Measurements from ENCODE around the gene SEPTIN12. TPM values are rescaled to one million over a fixed set of nuclear protein-coding genes. Genes with fewer than 3 reads are reported as not detected.

SEPTIN12 gene
- total and polyA plus RNA-seq, 2 of the 8 experiments (the other 6 are each of a cell fraction or from before 2014, with no cell fraction given), result 0.24 TPM; not detected in 1

DNA sequence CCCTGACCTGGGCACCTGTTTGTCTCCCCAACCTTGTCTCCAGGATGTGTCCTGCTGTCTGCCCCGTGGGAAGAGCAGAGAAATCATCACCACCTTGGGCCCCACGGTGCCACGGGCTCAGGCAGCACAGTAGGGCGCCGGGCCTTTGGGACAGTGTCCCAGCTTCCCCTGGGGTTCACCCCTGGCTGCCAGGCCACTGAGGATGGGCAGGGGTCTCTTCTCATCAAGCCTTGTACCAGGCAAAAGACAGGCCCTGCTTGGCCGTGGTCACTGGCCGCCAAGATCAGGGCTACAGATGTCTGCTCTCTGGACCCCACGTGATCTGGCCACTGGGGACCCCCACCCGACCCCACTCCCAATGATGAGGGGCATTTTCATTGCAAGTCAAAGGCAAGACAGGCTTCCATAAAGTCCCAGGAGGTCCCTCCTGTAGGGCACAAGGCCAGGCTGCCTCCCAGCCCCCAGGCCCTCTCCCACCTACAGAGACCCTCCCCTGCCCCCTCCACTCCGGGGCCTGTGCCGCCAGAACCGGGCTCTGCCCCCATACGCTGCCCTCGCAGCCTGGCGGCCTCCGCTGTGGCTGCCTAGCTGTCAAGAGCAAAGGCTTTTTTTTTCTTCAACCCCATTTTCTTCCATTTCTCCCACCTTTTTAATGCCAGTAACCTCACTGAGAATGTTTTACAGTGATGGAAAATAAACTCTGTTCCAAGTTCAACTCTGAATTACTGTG is 39.3 kb downstream of the SEPTIN12 start:
- peaks cover 3 to 16% (median 14%) of the 10 kb centered on the region in 4 experiments; a peak in 6 of 8 replicates for H3K36me3 ChIP-seq (ENCODE audit: control insufficient read depth in 2 of 4, insufficient read depth in 4 of 4, low read length in 3 of 4)
- DNase-seq (ENCODE audit: low read depth in 1 of 2, low spot score in 2 of 2) (no peak), FAIRE-seq (no peak)
- peaks cover 0 to 6% (median 2%) of the 10 kb centered on the region in 4 experiments; a peak in 4 of 7 replicates for H3K4me1 ChIP-seq (replicated peaks in 1 of 4; ENCODE audit: control insufficient read depth in 3 of 4, insufficient read depth in 4 of 4, low read length in 3 of 4)
- no peaks in the 10 kb centered on the region for H3K23me2 ChIP-seq (ENCODE audit: low read depth, low read length)
- no peaks in the 10 kb centered on the region for H3K9me3 ChIP-seq (ENCODE audit: insufficient read depth in 2 of 2, low read depth in 1 of 2, low read length in 1 of 2)
- WGBS, 2 experiments (ENCODE audit: extremely low coverage in 1 of 2, insufficient coverage in 1 of 2, insufficient read length in 1 of 2, insufficient replicate concordance in 2 of 2, low coverage in 1 of 2, low lambda C conversion rate in 2 of 2, missing lambda C conversion rate in 1 of 2), result 93% methylated on average over 14 of the region's 16 CpGs; no CpG with 5 or more reads in 1 of the 2 experiments
- H4K91ac ChIP-seq (replicated peaks; ENCODE audit: insufficient read length, low read length), result no peak overlapping the region
- H3K9ac ChIP-seq (replicated peaks in 1 of 4; ENCODE audit: extremely low read depth in 1 of 4, low read depth in 3 of 4, low read length in 3 of 4), result no peak overlapping the region
- H4K8ac ChIP-seq (ENCODE audit: extremely low read depth, insufficient read depth, low read length), result no peak overlapping the region
- no peak overlapping the region for H2AFZ ChIP-seq (ENCODE audit: low read length)
- ChIA-PET POLR2A (ENCODE audit: partially characterized antibody) (interaction anchor here (2.9 to 3.2 kb wide), 2 partner anchors 11 to 13 kb away, joined by 16 to 30 read pairs; partner anchors contain the start of genes ANKS3 and DNAAF8), CTCF (ENCODE audit: partially characterized antibody) (no interaction called here)
- H2BK12ac ChIP-seq (ENCODE audit: low read depth, low read length), result no peak overlapping the region
- H2BK20ac ChIP-seq (ENCODE audit: low read length), result no peak overlapping the region
- no peak overlapping the region for H3K27ac ChIP-seq (ENCODE audit: low read depth, low read length)
- H3K14ac ChIP-seq (ENCODE audit: insufficient read length), result no peak overlapping the region
- H2AK5ac ChIP-seq (ENCODE audit: low read depth, low read length), result no peak overlapping the region
- H3K79me1 ChIP-seq (ENCODE audit: low read depth, low read length), result no peaks in the 10 kb centered on the region
- H3K27me3 ChIP-seq (replicated peaks in 1 of 4; ENCODE audit: control insufficient read depth in 3 of 4, extremely low read depth in 1 of 4, insufficient read depth in 3 of 4, low read length in 3 of 4), result no peaks in the 10 kb centered on the region
- H4K5ac ChIP-seq (ENCODE audit: insufficient read length, low read depth, low read length), result no peak overlapping the region
- no peak overlapping the region for H2BK15ac ChIP-seq (ENCODE audit: low read length)
- H3K79me2 ChIP-seq (ENCODE audit: control insufficient read depth in 1 of 2, insufficient read depth in 2 of 2, low read length in 2 of 2), result no peaks in the 10 kb centered on the region
- no peak overlapping the region for H3K4me3 ChIP-seq (ENCODE audit: extremely low read depth in 1 of 4, insufficient read depth in 2 of 4, low read depth in 3 of 4, low read length in 4 of 4)
- no peak overlapping the region for H3K4ac ChIP-seq (replicated peaks; ENCODE audit: insufficient read length, low read depth, low read length)
- no peak overlapping the region for H2BK120ac ChIP-seq (replicated peaks; ENCODE audit: low read depth, low read length)
- no peak overlapping the region for H3K18ac ChIP-seq (ENCODE audit: extremely low read depth, low read length)
- H4K20me1 ChIP-seq (replicated peaks in 1 of 2; ENCODE audit: control insufficient read depth in 1 of 2, insufficient read depth in 2 of 2, low read length in 2 of 2), result peaks cover 0 to under 1% of the 10 kb centered on the region in 2 experiments
- no peak overlapping the region for H3K4me2 ChIP-seq (ENCODE audit: insufficient read depth in 1 of 2, low read depth in 2 of 2, low read length in 2 of 2)
- H3K23ac ChIP-seq (ENCODE audit: insufficient read length), result no peak overlapping the region
- H3K56ac ChIP-seq (replicated peaks; ENCODE audit: insufficient read length, low read depth, low read length), result no peak overlapping the region
- H2BK5ac ChIP-seq (ENCODE audit: low read depth, low read length), result no peak overlapping the region
- TF ChIP-seq YY1 (IDR thresholded peaks at IDR 0.05; ENCODE audit: low read depth, low read length) (no peak), CREB1 (IDR thresholded peaks at IDR 0.05) (no peak), GABPA (IDR thresholded peaks at IDR 0.05; ENCODE audit: borderline replicate concordance, insufficient read depth, low read length) (no peak), HDAC2 (IDR thresholded peaks at IDR 0.05; ENCODE audit: borderline replicate concordance in 1 of 2, low read depth in 2 of 2, low read length in 2 of 2) (no peak), NANOG (IDR thresholded peaks at IDR 0.05; ENCODE audit: insufficient read depth, low read depth, low read length, poor library complexity, severe bottlenecking) (no peak), ASH2L (IDR thresholded peaks at IDR 0.05; ENCODE audit: low read length) (no peak), TBP (IDR thresholded peaks at IDR 0.05; ENCODE audit: low read depth, low read length) (no peak), TCF12 (IDR thresholded peaks at IDR 0.05; ENCODE audit: low read depth, low read length) (no peak), MAFK (IDR thresholded peaks at IDR 0.05; ENCODE audit: low read depth, low read length) (no peak), CHD2 (IDR thresholded peaks at IDR 0.05; ENCODE audit: low read length) (no peak)
- TF ChIP-seq, protein P1, sequence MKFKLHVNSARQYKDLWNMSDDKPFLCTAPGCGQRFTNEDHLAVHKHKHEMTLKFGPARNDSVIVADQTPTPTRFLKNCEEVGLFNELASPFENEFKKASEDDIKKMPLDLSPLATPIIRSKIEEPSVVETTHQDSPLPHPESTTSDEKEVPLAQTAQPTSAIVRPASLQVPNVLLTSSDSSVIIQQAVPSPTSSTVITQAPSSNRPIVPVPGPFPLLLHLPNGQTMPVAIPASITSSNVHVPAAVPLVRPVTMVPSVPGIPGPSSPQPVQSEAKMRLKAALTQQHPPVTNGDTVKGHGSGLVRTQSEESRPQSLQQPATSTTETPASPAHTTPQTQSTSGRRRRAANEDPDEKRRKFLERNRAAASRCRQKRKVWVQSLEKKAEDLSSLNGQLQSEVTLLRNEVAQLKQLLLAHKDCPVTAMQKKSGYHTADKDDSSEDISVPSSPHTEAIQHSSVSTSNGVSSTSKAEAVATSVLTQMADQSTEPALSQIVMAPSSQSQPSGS (IDR thresholded peaks at IDR 0.05; ENCODE audit: low read length), result no peak

Measured in H1 (cell line).